Left kidney (tissue), 2 donors: Measurements from ENCODE around the gene IQCF2. TPM values are rescaled to one million over a fixed set of nuclear protein-coding genes. Genes with fewer than 3 reads are reported as not detected.
"Not testable (repeated sequence)": the region's sequence is repeated elsewhere in the genome, so short reads cannot be mapped to it uniquely, and the experiment has no call there.

Source experiments
- DNase-seq: peaks from one replicate; pipeline ENCODE4 v3.0.0-alpha.2; 2013
- polyA plus RNA-seq: library from polyadenylated mRNA; unstranded; fragments of 120-200 nt; gene quantifications from one replicate; pipeline ENCODE4 v1.2.1, GENCODE V29; 2013; ENCODE audit not compliant: insufficient read length

Gene IQCF2
- polyA plus RNA-seq, 1 donor, result not detected

- DNase-seq, result no peak
These were observed 14.8 kb downstream of the IQCF2 start for GRCh38 chr3:51876186-51876585.

GRCh38 chr3:51879937-51880336 lies 18.5 kb downstream of the IQCF2 start:
- no peak for DNase-seq

- DNase-seq, result no peak
These were observed 25.0 kb downstream of the IQCF2 start for GRCh38 chr3:51886447-51886846.

- no peak for DNase-seq
These were observed 26.2 kb downstream of the IQCF2 start for GRCh38 chr3:51887620-51888019.

- DNase-seq, result no peak
These were observed 27.2 kb downstream of the IQCF2 start for GRCh38 chr3:51888463-51889105.

- DNase-seq, result no peak
These were observed 30.0 kb downstream of the IQCF2 start for GRCh38 chr3:51891242-51892039.

- no peak for DNase-seq
These were observed 33.0 kb downstream of the IQCF2 start for GRCh38 chr3:51894391-51894790.

- DNase-seq, result no peak
These were observed 33.5 kb downstream of the IQCF2 start for GRCh38 chr3:51894939-51895338.

GRCh38 chr3:51896607-51897305 lies 35.3 kb downstream of the IQCF2 start:
- no peak for DNase-seq

- no peak for DNase-seq
These were observed 36.0 kb downstream of the IQCF2 start for GRCh38 chr3:51897391-51897790.

GRCh38 chr3:51900043-51900442 lies 38.6 kb downstream of the IQCF2 start:
- DNase-seq, result not testable (repeated sequence)

- not testable (repeated sequence) for DNase-seq
These were observed 40.9 kb downstream of the IQCF2 start for GRCh38 chr3:51902361-51902760.

- DNase-seq, result no peak
These were observed 42.8 kb downstream of the IQCF2 start for GRCh38 chr3:51904034-51904823.

GRCh38 chr3:51908026-51908425 lies 46.6 kb downstream of the IQCF2 start:
- no peak for DNase-seq

Other genes starting within 250 kb of the IQCF2 start
- 57.3 TPM for gene TEX264, start 190.4 kb upstream of the IQCF2 start, polyA plus RNA-seq
- 0.52 TPM for gene GRM2, start 154.5 kb upstream of the IQCF2 start, polyA plus RNA-seq
- gene IQCF6, start 82.4 kb upstream of the IQCF2 start, polyA plus RNA-seq, result not detected
- gene IQCF5, start 14.0 kb downstream of the IQCF2 start, polyA plus RNA-seq, result not detected
- gene IQCF1, start 41.7 kb downstream of the IQCF2 start, polyA plus RNA-seq, result not detected
- gene RRP9, start 80.3 kb downstream of the IQCF2 start, polyA plus RNA-seq, result 17.6 TPM
- 18.0 TPM for gene PARP3, start 80.7 kb downstream of the IQCF2 start, polyA plus RNA-seq
- gene GPR62, start 93.8 kb downstream of the IQCF2 start, polyA plus RNA-seq, result 0.48 TPM
- 60.2 TPM for gene PCBP4, start 105.8 kb downstream of the IQCF2 start, polyA plus RNA-seq
- 76.9 TPM for gene ABHD14B, start 112.4 kb downstream of the IQCF2 start, polyA plus RNA-seq
- 22.3 TPM for gene ABHD14A, start 113.4 kb downstream of the IQCF2 start, polyA plus RNA-seq
- gene ACY1, start 121.9 kb downstream of the IQCF2 start, polyA plus RNA-seq, result 109 TPM
- 1,406 TPM for gene RPL29, start 134.3 kb downstream of the IQCF2 start, polyA plus RNA-seq
- gene DUSP7, start 195.0 kb downstream of the IQCF2 start, polyA plus RNA-seq, result 13.9 TPM